ENCODE measurements around the gene BOD1.
"Not testable (repeated sequence)": the region's sequence is repeated elsewhere in the genome, so short reads cannot be mapped to it uniquely, and the experiment has no call there.

Gene BOD1

GRCh38 chr5:173594061-173594460, 22.4 kb downstream of the BOD1 start:
- in situ Hi-C loops (cut with MboI; ENCODE audit: low sequenced_read_pairs, unreplicated experiment), result no loop called here
- no peak for DNase-seq (ENCODE audit: low spot score)
- TF ChIP-seq, protein P1, sequence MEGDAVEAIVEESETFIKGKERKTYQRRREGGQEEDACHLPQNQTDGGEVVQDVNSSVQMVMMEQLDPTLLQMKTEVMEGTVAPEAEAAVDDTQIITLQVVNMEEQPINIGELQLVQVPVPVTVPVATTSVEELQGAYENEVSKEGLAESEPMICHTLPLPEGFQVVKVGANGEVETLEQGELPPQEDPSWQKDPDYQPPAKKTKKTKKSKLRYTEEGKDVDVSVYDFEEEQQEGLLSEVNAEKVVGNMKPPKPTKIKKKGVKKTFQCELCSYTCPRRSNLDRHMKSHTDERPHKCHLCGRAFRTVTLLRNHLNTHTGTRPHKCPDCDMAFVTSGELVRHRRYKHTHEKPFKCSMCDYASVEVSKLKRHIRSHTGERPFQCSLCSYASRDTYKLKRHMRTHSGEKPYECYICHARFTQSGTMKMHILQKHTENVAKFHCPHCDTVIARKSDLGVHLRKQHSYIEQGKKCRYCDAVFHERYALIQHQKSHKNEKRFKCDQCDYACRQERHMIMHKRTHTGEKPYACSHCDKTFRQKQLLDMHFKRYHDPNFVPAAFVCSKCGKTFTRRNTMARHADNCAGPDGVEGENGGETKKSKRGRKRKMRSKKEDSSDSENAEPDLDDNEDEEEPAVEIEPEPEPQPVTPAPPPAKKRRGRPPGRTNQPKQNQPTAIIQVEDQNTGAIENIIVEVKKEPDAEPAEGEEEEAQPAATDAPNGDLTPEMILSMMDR (IDR thresholded peaks at IDR 0.05; ENCODE audit: borderline replicate concordance, control extremely low read depth, extremely low read depth, insufficient read depth, missing control alignments), result no peak

DNA sequence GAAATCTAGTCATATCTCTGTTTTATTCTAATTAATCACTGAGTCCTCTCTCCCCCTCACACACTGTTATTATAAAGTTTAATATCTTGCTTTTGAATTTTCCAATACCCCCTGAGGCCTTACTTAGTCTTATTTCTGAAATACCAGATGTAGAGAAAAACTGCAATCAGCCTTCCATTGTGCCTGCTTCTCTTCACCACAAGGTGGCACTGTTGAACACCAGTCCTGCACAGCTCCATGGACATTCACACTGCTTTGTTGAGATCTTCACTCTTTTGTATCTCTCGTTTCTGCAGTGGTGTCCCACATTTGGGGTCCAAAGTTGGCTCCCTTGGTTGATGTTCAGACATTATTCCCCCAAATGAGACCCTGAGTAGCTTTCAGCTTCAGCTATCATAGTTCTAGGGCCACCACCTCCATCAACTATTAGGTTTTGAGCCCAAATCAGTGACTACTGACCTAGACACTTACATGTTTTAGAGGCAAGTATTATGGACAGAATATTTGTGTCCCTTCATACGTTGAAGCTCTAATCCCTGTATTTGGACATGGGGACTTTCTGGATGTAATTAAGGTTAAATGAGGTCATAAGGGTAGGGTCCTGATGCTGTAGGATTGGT, 24.3 kb downstream of the BOD1 start:
- in situ Hi-C loops (cut with MboI; ENCODE audit: low sequenced_read_pairs, unreplicated experiment), result no loop called here
- no peak for DNase-seq (ENCODE audit: low spot score)
- TF ChIP-seq, protein P1 (IDR thresholded peaks at IDR 0.05; ENCODE audit: borderline replicate concordance, control extremely low read depth, extremely low read depth, insufficient read depth, missing control alignments), result peak; percentile 9

DNA sequence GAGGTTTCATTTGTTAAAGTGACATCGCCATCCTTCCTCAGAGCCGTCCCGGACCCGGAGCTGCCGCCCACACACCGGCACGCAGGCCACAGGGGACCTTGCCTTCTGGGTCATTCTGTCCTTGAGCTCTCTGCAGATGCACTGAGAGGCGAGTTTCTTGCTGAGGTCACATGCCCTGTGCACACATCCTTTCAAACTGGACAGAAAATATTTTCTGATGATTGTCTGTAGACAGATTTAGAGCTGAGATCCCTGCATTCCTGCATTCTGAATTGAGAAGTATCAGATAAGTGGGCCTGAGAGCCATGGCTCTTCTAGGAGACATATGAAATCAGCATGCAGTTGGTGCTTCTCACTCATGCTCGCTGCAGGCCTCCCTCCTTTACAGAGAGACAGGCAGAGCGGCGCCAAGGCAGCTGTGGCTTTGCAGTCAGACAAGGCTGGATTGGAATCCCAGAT, 25.4 kb downstream of the BOD1 start:
- DNase-seq (ENCODE audit: low spot score), result no peak
- in situ Hi-C loops (cut with MboI; ENCODE audit: low sequenced_read_pairs, unreplicated experiment), result no loop called here
- TF ChIP-seq, protein P1 (IDR thresholded peaks at IDR 0.05; ENCODE audit: borderline replicate concordance, control extremely low read depth, extremely low read depth, insufficient read depth, missing control alignments), result no peak

- TF ChIP-seq, protein P1 (IDR thresholded peaks at IDR 0.05; ENCODE audit: borderline replicate concordance, control extremely low read depth, extremely low read depth, insufficient read depth, missing control alignments), result no peak
- DNase-seq (ENCODE audit: low spot score), result no peak
- in situ Hi-C loops (cut with MboI; ENCODE audit: low sequenced_read_pairs, unreplicated experiment), result no loop called here
Measured at GRCh38 chr5:173590436-173591055, 25.9 kb downstream of the BOD1 start.

DNA sequence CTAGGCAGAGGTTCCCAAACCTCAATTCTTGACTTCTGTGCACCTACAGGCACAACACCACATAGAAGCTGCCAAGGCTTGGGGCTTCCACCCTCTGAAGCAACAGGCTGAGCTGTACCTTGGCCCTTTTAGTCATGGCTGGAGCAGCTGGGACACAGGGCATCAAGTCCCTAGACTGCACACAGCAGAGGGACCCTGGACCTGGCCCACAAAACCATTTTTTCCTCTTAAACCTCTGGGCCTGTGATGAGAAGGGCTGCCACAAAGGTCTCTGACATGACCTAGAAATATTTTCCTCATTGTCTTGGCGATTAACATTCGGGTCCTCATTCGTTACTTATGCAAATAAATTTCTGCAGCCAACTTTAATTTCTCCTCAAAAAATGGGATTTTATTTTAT, 30.3 kb downstream of the BOD1 start:
- in situ Hi-C loops (cut with MboI; ENCODE audit: low sequenced_read_pairs, unreplicated experiment); DNase-seq (ENCODE audit: low spot score): not testable (repeated sequence)

DNA sequence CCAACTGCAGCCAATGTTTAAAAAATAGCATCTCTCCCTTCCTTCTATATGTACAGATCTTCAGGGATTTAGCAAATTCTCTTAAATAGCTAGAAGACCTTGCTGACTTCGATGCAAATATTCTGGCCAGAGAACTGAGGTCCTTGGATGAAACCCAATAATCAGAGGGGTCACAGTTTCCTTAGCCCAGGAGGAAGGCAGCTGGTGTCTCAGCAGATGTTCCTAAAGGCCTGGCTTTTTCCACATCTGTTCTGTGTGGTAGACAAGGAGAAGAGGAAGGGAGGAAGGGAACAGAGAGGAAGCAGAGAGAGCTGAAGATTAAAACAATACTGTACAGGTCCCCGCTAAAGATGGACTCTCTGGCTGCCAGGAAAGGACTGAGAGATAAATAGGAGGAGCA, 33.1 kb downstream of the BOD1 start:
- no peak for DNase-seq (ENCODE audit: low spot score)
- TF ChIP-seq, protein P1 (IDR thresholded peaks at IDR 0.05; ENCODE audit: borderline replicate concordance, control extremely low read depth, extremely low read depth, insufficient read depth, missing control alignments), result no peak
- in situ Hi-C loops (cut with MboI; ENCODE audit: low sequenced_read_pairs, unreplicated experiment), result no loop called here

All from GM13976 (cell line).